Measurements from ENCODE around the gene SEMA4A.
"Not testable (repeated sequence)": the region's sequence is repeated elsewhere in the genome, so short reads cannot be mapped to it uniquely, and the experiment has no call there.

DNA sequence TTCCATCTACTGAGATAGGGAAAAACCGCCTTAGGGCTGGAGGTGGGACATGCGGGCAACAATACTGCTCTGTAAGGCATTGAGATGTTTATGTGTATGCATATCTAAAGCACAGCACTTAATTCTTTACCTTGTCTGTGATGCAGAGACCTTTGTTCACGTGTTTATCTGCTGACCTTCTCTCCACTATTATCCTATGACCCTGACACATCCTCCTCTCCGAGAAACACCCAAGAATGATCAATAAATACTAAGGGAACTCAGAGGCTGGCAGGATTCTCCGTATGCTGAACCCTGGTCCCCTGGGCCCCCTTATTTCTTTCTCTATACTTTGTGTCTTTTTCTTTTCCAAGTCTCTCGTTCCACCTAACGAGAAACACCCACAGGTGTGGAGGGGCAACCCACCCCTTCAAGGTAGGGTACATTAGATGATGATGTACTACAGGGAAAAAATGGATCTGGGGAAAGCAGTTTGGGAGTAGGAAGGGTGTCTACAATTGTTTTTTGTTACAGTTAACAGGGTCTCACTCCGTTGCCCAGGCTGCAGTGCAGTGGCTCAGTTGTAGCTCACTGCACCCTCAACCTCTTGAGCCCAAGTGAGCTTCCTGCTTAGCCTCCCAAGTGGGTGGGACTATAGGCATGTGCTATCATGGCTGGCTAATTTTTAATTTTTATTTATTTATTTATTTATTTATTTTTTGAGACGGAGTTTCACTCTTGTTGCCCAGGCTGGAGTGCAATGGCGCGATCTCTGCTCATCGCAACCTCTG, 28.8 kb downstream of the SEMA4A start:
- TF ChIP-seq, protein P1, sequence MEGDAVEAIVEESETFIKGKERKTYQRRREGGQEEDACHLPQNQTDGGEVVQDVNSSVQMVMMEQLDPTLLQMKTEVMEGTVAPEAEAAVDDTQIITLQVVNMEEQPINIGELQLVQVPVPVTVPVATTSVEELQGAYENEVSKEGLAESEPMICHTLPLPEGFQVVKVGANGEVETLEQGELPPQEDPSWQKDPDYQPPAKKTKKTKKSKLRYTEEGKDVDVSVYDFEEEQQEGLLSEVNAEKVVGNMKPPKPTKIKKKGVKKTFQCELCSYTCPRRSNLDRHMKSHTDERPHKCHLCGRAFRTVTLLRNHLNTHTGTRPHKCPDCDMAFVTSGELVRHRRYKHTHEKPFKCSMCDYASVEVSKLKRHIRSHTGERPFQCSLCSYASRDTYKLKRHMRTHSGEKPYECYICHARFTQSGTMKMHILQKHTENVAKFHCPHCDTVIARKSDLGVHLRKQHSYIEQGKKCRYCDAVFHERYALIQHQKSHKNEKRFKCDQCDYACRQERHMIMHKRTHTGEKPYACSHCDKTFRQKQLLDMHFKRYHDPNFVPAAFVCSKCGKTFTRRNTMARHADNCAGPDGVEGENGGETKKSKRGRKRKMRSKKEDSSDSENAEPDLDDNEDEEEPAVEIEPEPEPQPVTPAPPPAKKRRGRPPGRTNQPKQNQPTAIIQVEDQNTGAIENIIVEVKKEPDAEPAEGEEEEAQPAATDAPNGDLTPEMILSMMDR (IDR thresholded peaks at IDR 0.05): not testable (repeated sequence)
- TF ChIP-seq POLR2A (IDR thresholded peaks at IDR 0.05): not testable (repeated sequence)
